ENCODE measurements around the gene KCNB1. TPM values are rescaled to one million over a fixed set of nuclear protein-coding genes. Genes with fewer than 3 reads are reported as not detected.

Gene KCNB1
- total and polyA plus RNA-seq, 4 donors = under 0.01 to 3.4 (median 1.4) TPM

GRCh38 chr20:49482173-49482572, 295 bp downstream of the KCNB1 start:
- no peak for TF ChIP-seq ZBTB33 (IDR thresholded peaks at IDR 0.05)
- no peak for TF ChIP-seq FOXA2 (IDR thresholded peaks at IDR 0.05)
- no peak for TF ChIP-seq RXRA (IDR thresholded peaks at IDR 0.05)
- no peak for TF ChIP-seq TAF1 (conservative IDR thresholded peaks at IDR 0.05)
- no peak for TF ChIP-seq RAD21 (IDR thresholded peaks at IDR 0.05)
- no peak for TF ChIP-seq SP1 (IDR thresholded peaks at IDR 0.05)
- TF ChIP-seq FOXA1 (IDR thresholded peaks at IDR 0.05) = no peak
- TF ChIP-seq NR2F2 (IDR thresholded peaks at IDR 0.05) = no peak
- TF ChIP-seq HNF4A (conservative IDR thresholded peaks at IDR 0.05) = no peak
- TF ChIP-seq GABPA (IDR thresholded peaks at IDR 0.05 in 1 of 2, conservative IDR thresholded peaks at IDR 0.05 in 1 of 2) = no peak
- TF ChIP-seq CTCF (IDR thresholded peaks at IDR 0.05; ENCODE audit: low read depth, low read length, missing input control) = no peak
- TF ChIP-seq YY1 (IDR thresholded peaks at IDR 0.05) = no peak
- TF ChIP-seq HNF4G (IDR thresholded peaks at IDR 0.05) = no peak
- TF ChIP-seq ATF3 (IDR thresholded peaks at IDR 0.05) = no peak
- no peak for TF ChIP-seq MAX (IDR thresholded peaks at IDR 0.05)
- TF ChIP-seq EGR1 (IDR thresholded peaks at IDR 0.05; ENCODE audit: low read depth in 2 of 2) = no peak
- no peak for TF ChIP-seq REST (IDR thresholded peaks at IDR 0.05)
- TF ChIP-seq JUND (IDR thresholded peaks at IDR 0.05) = no peak
- H3K4me1 ChIP-seq (ENCODE audit: control insufficient read depth in 4 of 4, insufficient read depth in 4 of 4, low read length in 3 of 4) = peaks cover 25 to 68% (median 38%) of the 10 kb centered on the region in 4 donors
- H3K4me3 ChIP-seq (ENCODE audit: low read depth in 1 of 3, low read length in 3 of 3) = peak overlapping the region in 1 of 3 donors; percentile 72
- WGBS = 63% methylated on average over 46 of the region's 46 CpGs
- H3K9me3 ChIP-seq (ENCODE audit: control insufficient read depth in 4 of 4, low read length in 3 of 4) = no peaks in the 10 kb centered on the region
- DNase-seq (ENCODE audit: low spot score) = no peak
- H3K9ac ChIP-seq (ENCODE audit: low read depth in 1 of 2, low read length in 2 of 2) = no peak overlapping the region
- no peak overlapping the region for H3K27ac ChIP-seq (ENCODE audit: low read depth in 1 of 2, low read length in 2 of 2)
- H3K36me3 ChIP-seq (ENCODE audit: control insufficient read depth in 4 of 4, insufficient read depth in 3 of 4, low read depth in 1 of 4, low read length in 3 of 4) = no peaks in the 10 kb centered on the region
- no peaks in the 10 kb centered on the region for H3K27me3 ChIP-seq (ENCODE audit: control insufficient read depth in 4 of 4, insufficient read depth in 4 of 4, low read length in 3 of 4)
